Trophoblast cell (in vitro differentiated cells and primary cell): ENCODE measurements around the gene TTLL5. TPM values are rescaled to one million over a fixed set of nuclear protein-coding genes. Genes with fewer than 3 reads are reported as not detected.

Experiments
- DNase-seq, 2 donors: peaks; one replicate each; pipeline ENCODE4 v3.0.0-alpha.2; 2016
- H2AFZ ChIP-seq: 2 replicates; pipeline ENCODE4 v1.6.1; 2013; ENCODE audit warnings: low read length, moderate library complexity, mild to moderate bottlenecking; ENCODE audit not compliant: insufficient read depth, poor library complexity
- H2AK5ac ChIP-seq: 2 replicates; pipeline ENCODE4 v1.6.1; 2013; ENCODE audit warnings: mild to moderate bottlenecking, low read length
- H2BK120ac ChIP-seq: 2 replicates; pipeline ENCODE4 v1.6.1; 2013; ENCODE audit warnings: low read length, mild to moderate bottlenecking, moderate library complexity; ENCODE audit not compliant: insufficient read depth, poor library complexity
- H2BK12ac ChIP-seq: 2 replicates; pipeline ENCODE4 v1.6.1; 2013; ENCODE audit warnings: mild to moderate bottlenecking, low read length, moderate library complexity
- H2BK5ac ChIP-seq: 2 replicates; pipeline ENCODE4 v1.6.1; 2013; ENCODE audit warnings: low read length, low read depth, moderate library complexity, mild to moderate bottlenecking; ENCODE audit not compliant: poor library complexity
- H3K14ac ChIP-seq: 2 replicates; pipeline ENCODE4 v1.6.1; 2013; ENCODE audit warnings: mild to moderate bottlenecking, low read length
- H3K18ac ChIP-seq: 2 replicates; pipeline ENCODE4 v1.6.1; 2013; ENCODE audit warnings: mild to moderate bottlenecking, low read length
- H3K23ac ChIP-seq: 2 replicates; pipeline ENCODE4 v1.6.1; 2013; ENCODE audit warnings: low read length
- H3K27ac ChIP-seq: 2 replicates; pipeline ENCODE4 v1.5.1; 2013; ENCODE audit warnings: low read depth, mild to moderate bottlenecking, inconsistent platforms, low read length, moderate library complexity
- H3K27me3 ChIP-seq: 2 replicates; pipeline ENCODE4 v1.6.1; 2013; ENCODE audit warnings: inconsistent platforms, mild to moderate bottlenecking, low read length, moderate library complexity; ENCODE audit not compliant: insufficient read depth
- H3K36me3 ChIP-seq, 2 experiments: 1 replicate in 1 of 2; 2 replicates in 1 of 2; pipeline ENCODE4 v1.6.1; 2013; ENCODE audit warnings: low read length in 2 of 2, mild to moderate bottlenecking in 2 of 2, moderate library complexity in 1 of 2; ENCODE audit not compliant: insufficient read depth in 2 of 2, control insufficient read depth in 1 of 2
- H3K4ac ChIP-seq: 2 replicates; pipeline ENCODE4 v1.6.1; 2013; ENCODE audit warnings: low read depth, mild to moderate bottlenecking, low read length, moderate library complexity
- H3K4me1 ChIP-seq, 2 experiments: 1 replicate in 1 of 2; 2 replicates in 1 of 2; pipeline ENCODE4 v1.6.1; 2013; ENCODE audit warnings: low read length in 2 of 2, mild to moderate bottlenecking in 2 of 2, moderate library complexity in 1 of 2; ENCODE audit not compliant: insufficient read depth in 2 of 2, control insufficient read depth in 1 of 2
- H3K4me2 ChIP-seq: 2 replicates; pipeline ENCODE4 v1.6.1; 2013; ENCODE audit warnings: inconsistent platforms, mild to moderate bottlenecking, low read length, moderate library complexity
- H3K4me3 ChIP-seq: 2 replicates; pipeline ENCODE4 v1.5.1; 2013; ENCODE audit warnings: mild to moderate bottlenecking, low read depth, low read length, inconsistent platforms
- H3K79me1 ChIP-seq: one replicate; pipeline ENCODE4 v1.6.1; 2013; ENCODE audit warnings: low read length
- H3K79me2 ChIP-seq: 2 replicates; pipeline ENCODE4 v1.6.1; 2013; ENCODE audit warnings: low read length, mild to moderate bottlenecking; ENCODE audit not compliant: control insufficient read depth, insufficient read depth, poor library complexity
- H3K9ac ChIP-seq: 2 replicates; pipeline ENCODE4 v1.6.1; 2013; ENCODE audit warnings: mild to moderate bottlenecking, low read length
- H3K9me3 ChIP-seq: 2 replicates; pipeline ENCODE4 v1.6.1; 2013; ENCODE audit warnings: low read depth, mild to moderate bottlenecking, control low read depth, inconsistent platforms, low read length; ENCODE audit not compliant: insufficient read depth
- H4K12ac ChIP-seq: 2 replicates; pipeline ENCODE4 v1.6.1; 2013; ENCODE audit warnings: low read depth, mild to moderate bottlenecking, low read length, moderate library complexity
- H4K8ac ChIP-seq: 2 replicates; pipeline ENCODE4 v1.6.1; 2013; ENCODE audit warnings: low read depth, mild to moderate bottlenecking, low read length, moderate library complexity
- H4K91ac ChIP-seq: one replicate; pipeline ENCODE4 v1.6.1; 2013; ENCODE audit warnings: low read depth, mild to moderate bottlenecking, low read length, moderate library complexity
- WGBS: extraction: QIAGEN DNeasy Blood & Tissue Kit; methylation state at CpG from one replicate; pipeline ENCODE4 v1.1.7; 2013; ENCODE audit warnings: missing lambda C conversion rate; ENCODE audit not compliant: insufficient read length, insufficient coverage; ENCODE audit errors: extremely low coverage; 5-methylcytosine and 5-hydroxymethylcytosine counted together
- polyA plus RNA-seq: library from polyadenylated mRNA; stranded (reverse); fragments of 200-250 nt; gene quantifications from 2 replicates; pipeline ENCODE4 v1.2.3, GENCODE V29; 2013

TTLL5 gene
- 26.0 and 27.2 TPM in 2 replicates for polyA plus RNA-seq

- Histone ChIP-seq H3K4me1 (peaks cover 0 to 6% of the 10 kb centered on the region in 2 experiments), H4K91ac (peak within 1 kb of the TSS; percentile 79), H2AK5ac (peak within 1 kb of the TSS; percentile 17), H3K36me3 (peaks cover 4 to 18% of the 10 kb centered on the region in 2 experiments), H3K27ac (peak within 1 kb of the TSS; percentile 86), H2BK5ac (peak within 1 kb of the TSS; percentile 81), H4K12ac (peak within 1 kb of the TSS; percentile 81), H3K4me3 (peak within 1 kb of the TSS; percentile 84), H3K27me3 (no peaks in the 10 kb centered on the region), H3K18ac (peak within 1 kb of the TSS; percentile 67), H3K23ac (no peak within 1 kb of the TSS), H3K4ac (peak within 1 kb of the TSS; percentile 89), H4K8ac (peak within 1 kb of the TSS; percentile 89), H3K9ac (peak within 1 kb of the TSS; percentile 86), H3K79me1 (peaks cover 6% of the 10 kb centered on the region), H3K79me2 (peaks cover 6% of the 10 kb centered on the region), H3K4me2 (peak within 1 kb of the TSS; percentile 59), H2BK120ac (peak within 1 kb of the TSS; percentile 89), H3K9me3 (no peaks in the 10 kb centered on the region), H2BK12ac (peak within 1 kb of the TSS; percentile 26), H2AFZ (peak within 1 kb of the TSS; percentile 97), H3K14ac (peak within 1 kb of the TSS; percentile 90)
- peak; percentile 99 to 100 for DNase-seq
- WGBS, result no CpG with 5 or more reads among the region's 60 CpGs
These were observed at the start of gene TTLL5, which contains the start of gene ERG28 for GRCh38 chr14:75660630-75661498. TTLL5 (plus strand) TSS chr14:75661246; CDS start chr14:75663150, 1,904 bp downstream. ERG28 (minus strand) TSS chr14:75660876; CDS start chr14:75657502, 3,374 bp downstream.

- WGBS, result no CpG with 5 or more reads among the region's 4 CpGs
- Histone ChIP-seq H4K91ac (no peak overlapping the region), H2BK120ac (no peak overlapping the region), H3K4me2 (no peak overlapping the region), H3K9me3 (peaks cover 2% of the 10 kb centered on the region), H4K8ac (no peak overlapping the region), H3K4me3 (no peak overlapping the region), H3K27me3 (no peaks in the 10 kb centered on the region), H2BK5ac (no peak overlapping the region), H3K79me2 (no peaks in the 10 kb centered on the region), H3K27ac (no peak overlapping the region), H3K4me1 (peaks cover 10 to 18% of the 10 kb centered on the region in 2 experiments), H3K9ac (no peak overlapping the region), H2AFZ (no peak overlapping the region), H3K18ac (no peak overlapping the region), H2BK12ac (no peak overlapping the region), H2AK5ac (no peak overlapping the region), H3K36me3 (no peaks in the 10 kb centered on the region), H3K79me1 (no peaks in the 10 kb centered on the region), H3K14ac (no peak overlapping the region), H3K23ac (no peak overlapping the region), H4K12ac (no peak overlapping the region), H3K4ac (no peak overlapping the region)
- DNase-seq, result peak; percentile 33 to 52
These were observed 48.9 kb upstream of the TTLL5 start for GRCh38 chr14:75612157-75612556.

GRCh38 chr14:75614179-75614578 is 46.9 kb upstream of the TTLL5 start:
- H4K12ac ChIP-seq, result no peak overlapping the region
- H3K4me1 ChIP-seq, result peaks cover 10 to 14% of the 10 kb centered on the region in 2 experiments
- H3K9me3 ChIP-seq, result no peaks in the 10 kb centered on the region
- H3K4me3 ChIP-seq, result no peak overlapping the region
- no peak overlapping the region for H3K4ac ChIP-seq
- H3K36me3 ChIP-seq, result no peaks in the 10 kb centered on the region
- no peak overlapping the region for H2BK120ac ChIP-seq
- H2AFZ ChIP-seq, result no peak overlapping the region
- no peak overlapping the region for H2BK12ac ChIP-seq
- H3K4me2 ChIP-seq, result no peak overlapping the region
- H3K79me1 ChIP-seq, result no peaks in the 10 kb centered on the region
- H3K79me2 ChIP-seq, result no peaks in the 10 kb centered on the region
- H3K27ac ChIP-seq, result no peak overlapping the region
- H2AK5ac ChIP-seq, result no peak overlapping the region
- peak in 1 of 2 donors; percentile 48 for DNase-seq
- H3K18ac ChIP-seq, result no peak overlapping the region
- no peaks in the 10 kb centered on the region for H3K27me3 ChIP-seq
- H3K9ac ChIP-seq, result no peak overlapping the region
- WGBS, result 100% methylated on average over 1 of the region's 4 CpGs
- H3K23ac ChIP-seq, result no peak overlapping the region
- no peak overlapping the region for H2BK5ac ChIP-seq
- H4K8ac ChIP-seq, result no peak overlapping the region
- H3K14ac ChIP-seq, result no peak overlapping the region
- H4K91ac ChIP-seq, result no peak overlapping the region

GRCh38 chr14:75615200-75615599 is 45.8 kb upstream of the TTLL5 start:
- Histone ChIP-seq H2BK120ac (no peak overlapping the region), H3K9me3 (no peaks in the 10 kb centered on the region), H4K12ac (no peak overlapping the region), H3K79me1 (no peaks in the 10 kb centered on the region), H4K8ac (no peak overlapping the region), H3K79me2 (no peaks in the 10 kb centered on the region), H2BK12ac (no peak overlapping the region), H4K91ac (no peak overlapping the region), H3K4ac (no peak overlapping the region), H3K27ac (no peak overlapping the region), H3K9ac (no peak overlapping the region), H3K23ac (no peak overlapping the region), H3K27me3 (no peaks in the 10 kb centered on the region), H3K4me2 (no peak overlapping the region), H3K14ac (no peak overlapping the region), H3K4me1 (peaks cover 3 to 6% of the 10 kb centered on the region in 2 experiments), H3K4me3 (no peak overlapping the region), H2AK5ac (no peak overlapping the region), H2BK5ac (no peak overlapping the region), H2AFZ (no peak overlapping the region), H3K18ac (no peak overlapping the region), H3K36me3 (no peaks in the 10 kb centered on the region)
- peak; percentile 19 to 56 for DNase-seq
- no CpG with 5 or more reads among the region's 4 CpGs for whole genome bisulfite sequencing
